Ureter (tissue), 1 donor: ENCODE measurements around the gene DNMBP. TPM values are rescaled to one million over a fixed set of nuclear protein-coding genes. Genes with fewer than 3 reads are reported as not detected.
"Not testable (repeated sequence)": the region's sequence is repeated elsewhere in the genome, so short reads cannot be mapped to it uniquely, and the experiment has no call there.

ENCODE experiments used
- DNase-seq: peaks from one replicate; pipeline ENCODE4 v3.0.0-alpha.2; 2020; ENCODE audit warnings: low spot score
- total RNA-seq: library from RNA; stranded (reverse); gene quantifications from one replicate; pipeline ENCODE4 v1.2.4, GENCODE V29; 2023
- donor health status: DM: yes; HTN: yes; CAD: no.

DNMBP gene
- total RNA-seq, 1 donor from 2014 or later: 54.6 TPM

DNA sequence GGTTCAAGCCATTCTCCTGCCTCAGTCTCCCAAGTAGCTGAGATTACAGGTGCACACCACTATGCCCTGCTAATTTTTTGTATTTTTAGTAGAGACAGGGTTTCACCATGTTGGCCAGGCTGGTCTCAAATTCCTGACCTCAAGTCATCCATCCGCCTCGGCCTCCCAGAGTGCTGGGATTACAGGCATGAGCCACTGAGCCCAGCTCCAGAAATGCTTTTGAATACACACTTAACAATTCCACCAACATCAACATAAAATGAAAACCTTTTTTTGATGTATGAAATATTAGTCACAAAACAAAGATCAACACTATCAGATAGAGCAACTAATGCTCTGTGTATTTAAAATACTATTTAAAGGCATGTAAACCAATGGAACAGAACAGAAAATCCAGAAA, 63.7 kb downstream of the DNMBP start:
- not testable (repeated sequence) for DNase-seq

DNA sequence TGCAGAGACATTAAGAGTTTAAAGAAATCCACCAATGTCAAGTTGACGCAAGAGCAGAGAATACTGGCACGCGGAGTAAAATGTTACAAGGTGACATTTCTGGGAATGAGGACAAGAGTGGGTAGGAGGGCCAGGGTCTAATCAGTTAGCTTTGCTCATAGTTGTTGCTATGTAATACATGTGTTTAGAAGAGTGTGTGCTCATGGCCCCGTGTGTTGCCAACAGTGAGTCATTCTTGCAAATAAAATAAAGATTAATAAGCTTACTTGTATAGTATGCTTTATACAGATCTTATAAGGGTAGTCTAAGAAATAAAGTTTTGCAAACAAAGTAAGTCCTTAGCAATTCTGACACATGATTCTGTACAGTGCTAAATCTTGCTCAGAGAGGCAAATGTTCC, 64.5 kb downstream of the DNMBP start:
- DNase-seq: no peak

DNA sequence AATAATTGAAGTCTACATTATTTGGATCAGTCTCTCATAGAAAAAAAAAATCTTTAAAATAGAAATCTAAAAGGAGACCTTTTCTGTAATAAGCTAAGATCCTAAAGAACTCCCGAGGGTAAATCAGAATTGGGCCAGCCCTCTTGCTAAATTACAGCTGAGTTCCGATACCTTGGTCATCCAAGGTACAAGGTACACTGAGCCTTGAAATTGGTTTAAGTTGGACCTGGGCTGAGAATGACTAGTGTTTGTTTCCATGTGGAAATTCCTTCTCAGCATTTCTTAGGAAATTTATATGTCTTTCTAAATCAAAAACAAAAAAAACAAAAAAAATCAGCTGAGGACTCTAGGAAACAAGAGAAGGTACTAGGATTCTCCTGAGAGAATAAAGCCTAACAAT, 64.9 kb downstream of the DNMBP start:
- no peak for DNase-seq

DNA sequence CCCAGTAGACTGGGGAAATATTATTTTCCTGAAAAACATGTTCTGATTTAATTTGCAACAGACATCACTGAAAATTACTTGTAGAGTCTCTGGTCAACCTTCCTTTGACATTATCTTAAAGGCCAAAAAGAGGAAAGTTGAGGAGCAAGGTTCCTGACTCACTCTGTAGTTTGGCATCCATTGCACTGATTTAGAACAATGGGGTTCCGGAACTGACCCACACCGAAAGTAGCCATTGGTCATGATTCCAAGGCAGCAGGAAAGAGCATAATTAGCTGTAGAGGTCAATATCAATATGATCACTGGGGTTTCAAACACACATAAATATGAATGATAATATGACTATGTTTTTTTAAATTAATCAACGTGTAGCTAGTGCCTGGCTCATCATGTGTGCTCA, 65.8 kb downstream of the DNMBP start:
- no peak for DNase-seq

DNA sequence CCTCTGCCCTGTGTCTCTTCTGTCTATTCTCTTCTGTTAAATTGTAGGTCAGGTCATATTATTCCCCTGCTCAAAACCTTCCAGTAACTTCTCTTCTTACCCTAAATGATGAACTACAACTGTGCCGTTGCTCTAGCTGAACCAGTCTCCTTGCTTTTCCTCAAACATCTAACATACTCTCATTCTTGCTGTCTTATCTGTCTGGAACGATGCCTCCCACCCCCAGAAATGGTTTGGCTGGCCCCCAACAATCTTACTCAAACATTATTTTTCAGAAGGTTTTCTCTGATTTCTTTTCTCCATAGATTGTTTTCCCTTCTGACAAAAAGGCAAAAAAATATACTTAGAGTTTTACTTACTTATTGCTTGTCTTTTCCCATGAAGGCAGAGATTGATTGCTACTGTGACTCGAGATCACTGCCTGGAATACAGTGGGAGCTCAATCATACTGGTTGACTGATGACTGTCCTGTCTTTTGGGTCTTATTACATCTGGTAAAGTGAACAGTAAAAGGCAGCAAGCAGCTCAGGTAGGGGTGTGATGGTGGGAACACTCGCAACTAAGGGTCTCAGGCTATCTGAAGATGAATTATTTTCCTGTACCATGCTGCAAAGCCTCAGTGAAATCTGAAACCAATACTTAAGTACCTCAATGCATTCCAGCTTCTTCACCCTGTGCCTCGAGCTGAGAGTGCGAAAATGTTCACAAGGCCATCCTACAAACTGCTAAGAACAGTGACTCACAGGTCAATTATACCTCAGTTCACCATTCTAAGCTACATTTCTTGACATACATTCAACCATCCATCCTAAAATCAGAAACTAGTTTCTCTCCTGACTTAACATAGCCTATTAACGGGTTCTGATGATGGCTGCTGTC, 67.6 kb downstream of the DNMBP start:
- no peak for DNase-seq

DNA sequence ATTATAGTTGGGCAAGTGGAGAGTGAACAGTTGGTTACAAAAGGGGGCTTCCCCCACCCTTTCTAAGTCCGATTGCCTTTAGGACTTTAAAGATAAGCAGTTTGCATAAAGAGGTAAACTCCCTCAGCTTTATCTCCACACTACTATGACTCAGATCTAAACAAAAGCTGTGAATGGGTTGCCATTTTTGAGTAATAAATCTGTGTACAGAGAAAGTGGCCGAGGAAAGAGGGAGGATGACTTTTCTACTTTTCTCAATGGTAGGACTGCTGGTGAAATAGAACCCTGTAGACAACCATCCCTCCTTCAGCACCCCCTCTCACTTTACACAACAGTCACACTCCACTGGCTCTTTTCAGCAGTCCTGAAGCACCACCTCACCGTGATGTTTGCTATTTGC, 71.2 kb downstream of the DNMBP start:
- DNase-seq: no peak

DNA sequence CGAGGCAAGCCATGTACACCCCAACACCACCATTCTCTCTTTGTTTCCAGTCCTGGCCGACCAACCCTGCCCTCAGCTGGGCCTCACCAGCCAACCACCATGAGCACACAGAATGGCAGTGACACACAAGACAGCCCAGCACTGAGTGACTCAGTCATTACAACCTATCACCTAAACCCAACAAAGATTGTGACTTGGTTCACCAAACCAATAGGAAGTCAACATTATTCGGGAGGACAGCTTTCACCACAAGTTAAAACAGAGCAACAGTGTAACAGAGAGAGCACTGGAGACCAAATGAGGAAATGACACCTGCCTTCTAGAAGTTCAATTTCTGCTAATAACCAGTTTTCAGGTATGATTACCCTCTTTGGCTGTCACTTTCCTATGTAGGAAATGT, 72.1 kb downstream of the DNMBP start:
- DNase-seq: no peak

DNA sequence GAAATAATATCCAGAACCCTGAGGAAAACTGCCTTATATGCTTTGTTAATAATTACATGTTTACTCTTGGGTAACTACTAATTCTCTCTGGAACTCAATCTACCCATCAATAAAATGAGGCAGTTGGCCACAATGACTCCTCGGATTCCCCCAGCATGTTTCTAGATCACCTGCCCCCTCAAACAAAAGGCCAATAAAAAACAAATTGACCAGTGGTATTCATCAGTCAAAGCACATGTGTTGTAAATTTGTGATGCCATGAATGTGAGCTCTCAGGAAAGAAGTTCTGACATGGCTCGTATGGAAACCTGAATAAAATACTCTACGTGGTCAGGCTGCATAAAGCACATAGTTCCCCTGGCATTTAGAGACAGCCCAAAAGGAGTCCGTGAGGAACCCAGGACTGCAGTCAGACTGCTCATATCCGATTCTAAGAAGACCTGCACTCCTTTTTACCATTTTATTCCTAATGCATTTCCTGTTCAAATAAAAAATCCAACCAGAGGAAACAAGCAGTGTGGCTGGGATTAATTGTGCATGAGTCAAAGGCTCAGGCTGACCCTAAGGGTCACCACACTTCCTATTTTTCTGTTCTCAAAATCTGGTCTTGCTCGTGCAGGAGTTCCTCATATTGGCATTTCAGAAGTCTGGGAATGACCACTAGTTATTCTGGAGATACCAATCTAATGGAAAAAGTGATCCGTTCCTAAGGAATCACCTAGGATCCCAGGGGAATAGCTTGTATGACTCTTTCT, 77.4 kb downstream of the DNMBP start:
- not testable (repeated sequence) for DNase-seq

DNA sequence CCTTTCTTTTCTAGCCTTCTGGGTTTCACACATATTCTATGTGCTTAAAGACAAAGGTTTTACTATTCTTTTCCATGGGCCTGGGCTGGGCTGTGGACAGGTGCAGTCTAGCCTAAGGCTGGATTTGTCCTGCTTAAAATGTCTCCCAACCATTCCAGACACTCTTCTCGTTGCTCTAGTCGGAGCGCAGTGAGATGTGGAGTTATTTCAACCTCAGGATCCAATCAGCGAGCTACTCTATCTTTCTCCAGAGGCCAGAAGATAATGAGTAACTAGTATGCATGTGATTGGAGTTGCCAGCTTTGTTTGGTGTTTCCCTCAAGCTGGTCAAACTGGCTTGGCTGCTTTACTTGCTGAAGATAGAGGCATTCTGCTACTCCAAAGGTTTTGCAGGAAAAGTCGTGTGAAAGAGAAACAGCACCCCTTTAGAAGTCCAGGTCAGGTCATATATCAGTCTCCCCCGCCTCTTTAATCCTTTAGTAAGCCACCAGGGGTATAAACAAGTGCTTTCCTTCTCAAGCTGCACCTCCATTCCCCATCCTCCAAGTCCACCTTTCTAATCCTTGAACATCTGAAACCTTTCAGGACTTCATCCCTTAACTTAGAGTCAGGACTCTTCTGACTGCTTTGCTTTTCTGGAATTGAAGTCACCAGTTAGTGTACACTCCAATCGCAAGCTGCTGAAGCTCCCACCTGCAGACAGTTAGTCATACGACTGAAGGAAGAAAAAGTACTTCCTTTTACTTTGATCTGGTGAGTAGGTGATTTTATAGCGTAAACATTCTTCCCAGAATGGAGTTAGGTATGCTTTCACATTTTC, 78.8 kb downstream of the DNMBP start:
- DNase-seq: peak; percentile 82

DNA sequence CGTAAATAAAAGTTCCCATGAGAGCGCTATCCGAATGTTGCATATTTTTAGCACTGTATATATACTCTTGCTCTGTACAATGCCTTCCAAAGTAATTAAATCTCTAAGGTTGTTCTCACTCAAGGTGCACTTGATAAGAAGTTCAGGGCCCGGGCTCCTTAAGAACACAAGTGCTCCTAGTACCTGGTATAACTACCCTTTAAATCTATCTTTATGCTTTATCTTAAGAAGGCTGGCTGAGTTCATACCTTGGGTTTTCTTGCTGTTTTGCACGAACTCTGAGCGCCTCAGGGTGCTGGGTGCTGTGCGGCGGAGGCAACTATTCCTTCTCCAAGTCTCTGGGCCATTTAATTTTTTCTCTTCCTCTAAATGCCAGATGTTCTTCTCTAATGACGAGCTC, 80.4 kb downstream of the DNMBP start:
- DNase-seq: no peak

DNA sequence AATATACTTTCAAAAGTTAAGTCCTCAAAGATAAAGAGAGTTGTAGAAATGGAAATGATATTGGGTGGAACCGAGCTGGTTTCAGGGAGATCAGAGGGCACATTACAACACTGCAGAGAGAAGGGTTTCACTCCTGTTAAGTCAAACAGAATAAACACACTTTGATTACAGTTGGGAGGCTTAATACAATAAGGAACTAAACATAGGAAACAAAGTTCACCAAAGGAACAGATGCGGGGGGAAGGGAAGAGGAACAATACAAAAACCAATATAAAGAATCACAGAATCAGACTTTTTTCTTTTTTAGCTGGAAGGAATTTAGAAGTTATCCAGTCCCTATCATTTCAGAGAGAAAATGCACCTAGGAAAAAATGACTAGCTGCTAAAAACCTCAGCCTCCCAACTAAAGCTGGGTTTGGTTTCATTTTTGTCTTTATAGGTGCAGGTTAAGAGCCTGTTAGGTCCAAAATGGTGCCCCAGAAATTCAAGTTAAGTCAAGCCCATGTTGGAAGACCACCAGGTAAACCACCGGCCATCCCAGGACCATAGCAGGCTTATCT, 81.9 kb downstream of the DNMBP start:
- no peak for DNase-seq

DNA sequence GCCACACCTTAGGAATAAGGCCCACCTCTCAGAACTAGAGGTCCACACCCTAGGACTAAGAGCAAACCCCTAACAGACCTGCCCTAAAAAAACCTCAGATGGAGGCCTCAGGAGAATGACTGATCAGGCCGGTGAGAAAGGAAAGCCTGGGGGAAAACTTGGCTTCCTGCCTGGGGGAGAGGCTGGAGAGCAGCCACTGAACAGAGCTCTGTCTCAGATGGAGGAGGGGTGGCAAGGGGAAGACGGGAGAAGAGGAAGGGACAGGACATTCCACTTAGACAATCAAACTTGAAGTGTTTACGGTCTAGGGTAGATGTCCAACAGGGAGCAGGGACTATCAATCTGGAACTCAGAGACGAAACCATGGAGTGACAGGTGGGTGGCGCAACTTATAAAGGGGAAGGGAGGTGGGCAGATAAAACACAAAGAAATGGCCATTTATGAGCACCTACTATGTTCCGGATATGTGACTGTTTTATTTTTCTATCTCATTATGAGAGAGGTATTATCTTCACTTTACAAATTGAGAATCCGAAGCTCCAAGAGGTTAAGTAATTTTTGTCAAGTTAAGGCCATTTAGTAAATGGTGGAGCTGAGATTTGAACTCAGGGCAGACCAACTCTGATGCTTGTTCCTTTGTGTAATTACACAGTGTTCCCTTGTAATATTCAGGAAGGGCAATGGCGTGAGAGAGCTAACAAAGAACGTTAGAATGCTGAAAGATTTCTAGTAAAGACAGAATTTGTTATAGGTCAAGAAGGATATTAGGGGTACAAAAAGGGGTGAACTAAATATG, 82.6 kb downstream of the DNMBP start:
- DNase-seq: peak; percentile 52

DNA sequence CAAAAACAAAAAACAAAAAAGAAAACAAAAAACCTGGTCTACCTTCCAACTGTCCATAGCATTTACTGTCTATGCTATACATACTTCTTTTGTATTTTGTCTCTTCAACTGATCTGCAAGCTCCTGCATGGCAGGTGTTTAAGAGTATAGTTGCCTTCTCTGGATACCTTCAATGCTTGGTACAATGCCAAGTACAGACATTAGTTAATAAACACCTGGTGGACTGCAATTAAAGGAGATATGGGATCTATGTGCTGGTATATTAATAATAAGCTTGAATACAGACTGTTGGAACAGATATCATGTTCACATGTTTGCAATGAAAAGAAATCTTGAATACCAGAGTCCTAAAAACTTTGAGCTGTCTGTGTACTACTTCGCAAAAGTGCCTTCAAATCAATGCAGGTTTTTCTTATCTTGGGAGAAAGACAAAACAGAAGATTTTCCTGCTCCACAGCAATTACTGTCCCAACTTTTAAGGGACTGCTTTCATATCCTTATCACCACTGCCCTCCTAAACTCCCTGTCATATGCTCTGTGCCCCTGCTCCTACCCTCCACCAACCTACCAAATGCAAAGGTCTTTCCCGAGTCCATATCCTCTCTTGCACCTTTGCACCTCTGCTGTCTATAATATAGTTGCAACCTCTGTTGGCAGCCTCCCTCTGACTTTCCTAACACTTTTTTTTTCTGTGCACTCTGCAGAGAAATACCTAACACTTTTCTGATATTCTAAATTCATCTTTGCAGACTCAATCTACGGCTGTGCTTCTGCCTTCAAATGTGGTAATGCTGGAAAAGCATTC, 85.1 kb downstream of the DNMBP start:
- no peak for DNase-seq

DNA sequence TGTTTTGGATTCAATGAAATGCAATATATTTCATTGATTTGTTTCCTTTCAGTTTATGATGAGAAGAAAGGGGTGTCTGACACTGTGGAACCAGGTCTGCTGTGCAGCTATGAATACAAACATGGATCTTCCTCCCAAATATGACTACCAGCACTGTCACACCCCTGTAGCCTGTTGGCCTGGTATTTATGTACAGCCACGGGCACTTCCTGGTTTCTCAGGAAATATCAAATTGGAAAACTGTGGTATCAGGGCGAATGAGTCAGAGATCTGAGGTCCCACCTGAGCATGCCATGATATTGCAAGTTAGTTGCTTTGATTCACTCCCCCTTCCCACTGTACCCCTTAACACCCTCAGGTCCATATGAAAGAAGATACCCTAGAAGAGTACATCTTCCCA, 87.8 kb downstream of the DNMBP start:
- no peak for DNase-seq

DNA sequence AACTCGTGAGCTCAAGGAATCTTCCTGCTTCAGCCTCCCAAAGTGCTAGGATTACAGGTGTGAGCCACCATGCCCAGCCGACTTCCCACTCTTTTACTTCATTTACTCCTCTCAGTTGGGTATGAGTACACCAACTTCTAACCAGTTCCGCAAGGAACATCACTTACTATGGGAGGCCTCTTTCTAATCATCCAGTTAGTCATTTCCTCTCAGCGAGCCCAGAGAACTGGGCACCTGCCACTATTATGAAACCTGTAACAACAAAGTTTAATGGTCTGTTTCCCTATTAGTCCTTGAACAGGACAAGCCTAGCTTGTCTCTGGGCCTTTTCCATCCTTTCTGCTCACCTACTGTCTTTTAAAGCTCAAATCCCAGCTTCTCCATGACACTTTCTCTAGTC, 88.8 kb downstream of the DNMBP start:
- no peak for DNase-seq

DNA sequence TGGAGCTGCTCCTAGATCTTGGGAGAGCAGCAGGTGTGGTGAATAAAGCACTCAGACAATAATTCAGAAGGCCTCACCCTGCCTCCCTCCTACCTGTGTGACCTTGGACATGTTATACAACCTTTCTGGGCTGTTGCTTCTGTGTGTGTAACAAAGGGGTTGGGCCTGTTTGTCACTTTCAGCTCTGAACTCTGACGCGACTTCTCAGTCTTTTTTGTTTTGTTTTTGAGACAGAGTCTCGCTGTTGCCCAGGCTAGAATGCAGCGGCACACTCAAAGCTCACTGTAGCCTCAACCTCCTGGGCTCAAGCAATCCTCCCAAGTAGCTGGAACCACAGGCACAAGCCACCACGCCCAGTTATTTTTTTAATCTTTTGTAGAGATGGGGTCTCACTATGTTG, 89.3 kb downstream of the DNMBP start:
- DNase-seq: no peak

DNA sequence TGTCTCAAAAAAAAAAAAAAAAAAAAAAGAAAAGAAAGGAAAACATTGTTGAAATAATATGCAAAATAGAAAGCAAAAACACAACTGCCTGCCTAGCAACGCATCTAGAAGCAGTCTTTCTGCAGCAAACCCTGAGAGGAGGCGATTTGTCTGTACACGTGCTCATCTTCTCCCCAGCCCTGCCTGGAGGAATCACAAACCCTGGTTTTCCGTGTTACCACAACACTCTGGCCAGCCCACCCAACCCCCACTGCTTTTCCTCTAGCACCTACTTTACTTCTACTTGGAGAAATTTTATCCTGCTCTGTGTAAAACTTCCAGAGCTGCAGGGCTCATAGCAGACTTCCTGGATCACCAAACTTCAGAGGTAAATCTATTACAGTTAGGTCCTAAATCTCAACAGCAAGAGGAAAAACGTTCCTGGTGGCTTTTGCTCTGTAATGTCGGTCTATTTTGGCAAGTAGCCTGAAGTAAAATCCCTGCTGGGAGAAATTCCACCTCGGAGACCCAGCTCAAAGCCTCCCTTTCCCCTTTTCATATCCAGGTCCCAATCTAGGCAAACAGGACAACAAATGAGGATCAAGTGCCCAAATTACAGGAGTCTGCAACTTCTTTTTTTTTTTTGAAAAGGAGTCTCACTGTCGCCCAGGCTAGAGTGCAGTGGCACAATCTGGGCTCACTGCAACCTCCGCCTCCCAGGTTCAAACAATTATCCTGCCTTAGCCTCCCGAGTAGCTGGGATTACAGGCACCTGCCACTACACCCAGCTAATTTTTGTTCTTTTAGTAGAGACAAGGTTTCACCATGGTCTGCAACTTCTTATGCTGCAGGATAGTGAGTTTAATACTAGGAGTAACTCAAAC, 91.6 kb downstream of the DNMBP start:
- DNase-seq: no peak

DNA sequence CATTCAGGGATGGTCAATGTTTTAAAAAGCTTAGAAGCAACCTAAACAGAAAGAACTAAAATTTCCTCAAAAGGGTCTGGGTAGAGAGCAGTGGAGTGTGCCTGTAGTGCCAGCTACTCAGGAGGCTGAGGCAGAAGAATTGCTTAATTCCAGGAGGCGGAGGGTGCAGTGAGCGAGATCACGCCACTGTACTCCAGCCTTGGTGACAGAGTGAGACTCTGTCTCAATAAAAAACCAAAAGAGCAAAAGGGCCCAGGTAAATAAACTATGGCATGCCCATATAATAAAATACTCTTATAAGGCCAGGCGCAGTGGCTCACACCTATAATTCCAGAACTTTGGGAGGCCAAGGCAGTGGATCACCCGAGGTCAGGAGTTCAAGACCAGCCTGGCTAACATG, 93.0 kb downstream of the DNMBP start:
- DNase-seq: no peak

DNA sequence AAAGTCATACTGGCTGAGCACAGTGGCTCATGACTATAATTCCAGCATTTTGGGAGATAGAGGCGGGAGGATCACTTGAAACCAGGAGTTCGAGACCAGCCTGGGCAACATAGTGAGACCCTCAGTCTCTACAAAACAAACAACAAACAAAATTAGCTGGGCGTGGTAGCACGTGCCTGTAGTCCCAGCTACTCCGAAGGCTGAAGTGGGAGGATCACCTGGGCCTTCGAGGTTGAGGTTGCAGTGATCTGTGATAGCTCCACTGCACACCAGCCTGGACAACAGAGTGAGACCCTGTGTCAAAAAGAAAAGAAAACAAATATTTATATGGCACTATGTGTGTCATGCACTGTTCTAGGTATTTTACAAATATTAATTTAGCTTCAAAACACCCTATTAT, 94.3 kb downstream of the DNMBP start:
- no peak for DNase-seq
